A673 (cell line): ENCODE data around the gene ESM1. TPM values are rescaled to one million over a fixed set of nuclear protein-coding genes. Genes with fewer than 3 reads are reported as not detected.
"Not testable (repeated sequence)": the region's sequence is repeated elsewhere in the genome, so short reads cannot be mapped to it uniquely, and the experiment has no call there.

Source experiments
- BruUV-seq: library from RNA; stranded (reverse); fragments of 400-500 nt; replicated peaks from 2 replicates; lab custom pipeline; 2021; lab: Mats Ljungman, UMichigan
- CTCF ChIA-PET: fragments of 300-600 bp; sonication (Branson Sonifier 250); formaldehyde crosslinking; loops from one replicate; lab custom pipeline; 2022; ENCODE audit warnings: antibody characterized with exemption; lab: Charles Lee
- POLR2A ChIA-PET: fragments of 300-600 bp; sonication (Branson Sonifier 250); formaldehyde crosslinking; loops from one replicate; lab custom pipeline; 2022; ENCODE audit warnings: antibody characterized with exemption; ENCODE audit not compliant: low non-redundant PET; lab: Charles Lee
- DNase-seq: peaks from one replicate; pipeline ENCODE4 v3.0.0-alpha.2; 2015; ENCODE audit warnings: low spot score
- H3K27ac ChIP-seq: fragments of 200-600 bp; sonication (generic); 2 replicates; pipeline ENCODE4 v1.5.1; 2016; ENCODE audit warnings: mixed run types, low read depth, mild to moderate bottlenecking, mixed read lengths, antibody characterized with exemption, low read length; ENCODE audit not compliant: poor library complexity, severe bottlenecking
- H3K27me3 ChIP-seq: fragments of 200-600 bp; sonication (generic); replicated peaks from 2 replicates; pipeline ENCODE4 v1.6.1; 2017; ENCODE audit warnings: mixed run types, low read depth, mild to moderate bottlenecking, mixed read lengths, antibody characterized with exemption, low read length; ENCODE audit not compliant: insufficient read depth, poor library complexity
- H3K36me3 ChIP-seq: fragments of 200-600 bp; sonication (generic); 2 replicates; pipeline ENCODE4 v1.6.1; 2016; ENCODE audit warnings: mixed run types, mild to moderate bottlenecking, mixed read lengths, antibody characterized with exemption, low read length; ENCODE audit not compliant: insufficient read depth, poor library complexity, severe bottlenecking
- H3K4me1 ChIP-seq: fragments of 200-600 bp; sonication (generic); 2 replicates; pipeline ENCODE4 v1.6.1; 2017; ENCODE audit warnings: mixed run types, mild to moderate bottlenecking, mixed read lengths, antibody characterized with exemption, low read length; ENCODE audit not compliant: insufficient read depth, poor library complexity, severe bottlenecking
- H3K4me3 ChIP-seq: fragments of 200-600 bp; sonication (generic); 2 replicates; pipeline ENCODE4 v1.5.1; 2016; ENCODE audit warnings: low read depth, mixed run types, mild to moderate bottlenecking, mixed read lengths, low read length; ENCODE audit not compliant: poor library complexity, severe bottlenecking
- H3K9me3 ChIP-seq: fragments of 200-600 bp; sonication (generic); 2 replicates; pipeline ENCODE4 v1.6.1; 2016; ENCODE audit warnings: mixed run types, low read depth, mild to moderate bottlenecking, mixed read lengths, antibody characterized with exemption, low read length; ENCODE audit not compliant: poor library complexity, severe bottlenecking
- EZH2 ChIP-seq: fragments of 200-600 bp; sonication (generic); IDR thresholded peaks from 2 replicates; pipeline ENCODE4 v1.6.1; 2017; ENCODE audit warnings: borderline replicate concordance, low read depth, mild to moderate bottlenecking, mixed read lengths, antibody characterized with exemption, low read length; ENCODE audit not compliant: poor library complexity, severe bottlenecking
- intact Hi-C: fragments of 100-400 bp; cut with micrococcal nuclease; formaldehyde crosslinking; loops from one replicate; pipeline ENCODE4 v1.10.0; 2022; ENCODE audit not compliant: unreplicated experiment
- total RNA-seq: library from RNA; stranded (reverse); gene quantifications from 2 replicates; pipeline ENCODE4 v1.2.3, GENCODE V29; 2021
- TF ChIP-seq, protein P1 (sequence below): fragments of 300-800, 200-600 bp; sonication (generic); conservative IDR thresholded peaks from 2 replicates; pipeline ENCODE4 v1.5.1; 2017; ENCODE audit warnings: low read depth, mild to moderate bottlenecking, antibody characterized with exemption, low read length, moderate library complexity, mixed read lengths

The ESM1 gene
- total RNA-seq, 1 experiment from 2014 or later, result not detected

DNA sequence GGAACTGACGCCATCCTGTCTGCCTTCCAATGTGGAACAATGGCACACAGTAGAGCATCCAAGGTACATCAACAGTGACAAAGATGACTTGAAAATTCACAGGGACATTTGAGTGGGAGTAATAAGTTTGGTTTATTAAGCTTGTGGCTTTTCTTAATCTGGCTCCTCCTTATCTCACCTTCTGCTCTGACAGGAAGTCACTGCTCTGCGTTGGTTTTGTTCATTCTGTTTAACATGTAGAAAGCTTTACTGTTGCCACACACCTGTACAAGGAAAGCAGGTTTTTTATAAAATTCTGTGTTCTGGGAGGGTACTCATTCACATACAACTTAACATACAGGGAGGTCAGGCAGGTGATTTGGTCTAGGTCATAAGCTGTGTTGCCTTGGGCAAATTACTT lies 37.1 kb upstream of the ESM1 start:
- H3K27ac ChIP-seq, result no peak overlapping the region
- H3K4me1 ChIP-seq, result no peaks in the 10 kb centered on the region
- BruUV-seq, result no TSS peak
- ChIA-PET POLR2A (no interaction called here), CTCF (no interaction called here)
- no peaks in the 10 kb centered on the region for H3K9me3 ChIP-seq
- no peaks in the 10 kb centered on the region for H3K36me3 ChIP-seq
- no peak for DNase-seq
- intact Hi-C loops, result no loop called here
- H3K27me3 ChIP-seq, result peaks cover 7% of the 10 kb centered on the region
- TF ChIP-seq, protein P1, sequence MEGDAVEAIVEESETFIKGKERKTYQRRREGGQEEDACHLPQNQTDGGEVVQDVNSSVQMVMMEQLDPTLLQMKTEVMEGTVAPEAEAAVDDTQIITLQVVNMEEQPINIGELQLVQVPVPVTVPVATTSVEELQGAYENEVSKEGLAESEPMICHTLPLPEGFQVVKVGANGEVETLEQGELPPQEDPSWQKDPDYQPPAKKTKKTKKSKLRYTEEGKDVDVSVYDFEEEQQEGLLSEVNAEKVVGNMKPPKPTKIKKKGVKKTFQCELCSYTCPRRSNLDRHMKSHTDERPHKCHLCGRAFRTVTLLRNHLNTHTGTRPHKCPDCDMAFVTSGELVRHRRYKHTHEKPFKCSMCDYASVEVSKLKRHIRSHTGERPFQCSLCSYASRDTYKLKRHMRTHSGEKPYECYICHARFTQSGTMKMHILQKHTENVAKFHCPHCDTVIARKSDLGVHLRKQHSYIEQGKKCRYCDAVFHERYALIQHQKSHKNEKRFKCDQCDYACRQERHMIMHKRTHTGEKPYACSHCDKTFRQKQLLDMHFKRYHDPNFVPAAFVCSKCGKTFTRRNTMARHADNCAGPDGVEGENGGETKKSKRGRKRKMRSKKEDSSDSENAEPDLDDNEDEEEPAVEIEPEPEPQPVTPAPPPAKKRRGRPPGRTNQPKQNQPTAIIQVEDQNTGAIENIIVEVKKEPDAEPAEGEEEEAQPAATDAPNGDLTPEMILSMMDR, result no peak
- no peak for TF ChIP-seq EZH2
- no peak overlapping the region for H3K4me3 ChIP-seq

DNA sequence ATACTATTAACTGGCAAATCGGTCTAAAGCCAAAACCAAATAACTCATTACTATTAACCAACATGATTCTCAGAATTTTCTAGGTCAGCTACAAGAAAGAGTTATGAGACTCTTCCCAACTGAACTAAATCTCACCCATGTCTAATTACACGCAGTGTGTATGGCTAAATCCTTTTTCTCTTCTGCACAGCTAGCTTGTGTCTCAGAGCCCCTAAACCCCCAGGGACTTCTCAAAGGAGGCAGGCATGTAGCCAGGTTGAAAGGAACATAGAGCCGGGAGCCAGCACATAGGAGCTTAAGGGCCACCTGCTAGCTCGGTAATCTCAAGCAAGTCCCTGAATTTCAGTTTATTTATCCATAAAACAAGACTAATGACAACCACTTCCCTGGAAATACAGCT lies 36.4 kb upstream of the ESM1 start:
- Histone ChIP-seq H3K4me1 (no peaks in the 10 kb centered on the region), H3K27ac (no peak overlapping the region), H3K9me3 (no peaks in the 10 kb centered on the region), H3K36me3 (no peaks in the 10 kb centered on the region), H3K27me3 (peaks cover 7% of the 10 kb centered on the region), H3K4me3 (no peak overlapping the region)
- TF ChIP-seq, protein P1, result no peak
- no peak for TF ChIP-seq EZH2
- CTCF ChIA-PET, result no interaction called here
- intact Hi-C loops, result no loop called here
- POLR2A ChIA-PET, result no interaction called here
- no TSS peak for BruUV-seq
- peak; percentile 5 for DNase-seq

DNA sequence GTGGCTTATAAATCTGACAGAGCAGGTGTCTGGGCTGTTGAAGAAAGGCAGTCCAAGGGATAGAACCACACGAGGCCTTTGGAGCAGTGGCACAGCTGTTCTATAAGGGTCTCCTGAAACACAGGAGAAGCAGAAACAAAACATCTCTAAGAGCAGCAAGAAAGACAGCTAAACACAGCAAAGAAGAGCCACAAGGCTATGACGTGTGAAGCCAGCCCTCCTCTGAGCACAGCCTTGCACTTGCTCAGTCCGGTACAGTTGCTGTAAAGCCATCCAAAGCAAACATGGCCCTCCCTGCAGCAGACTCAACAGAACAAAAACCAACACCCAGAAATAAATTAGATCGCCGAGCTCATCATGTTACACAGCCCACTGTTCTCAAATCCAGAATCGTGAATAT lies 36.0 kb upstream of the ESM1 start:
- no peak overlapping the region for H3K27ac ChIP-seq
- DNase-seq, result no peak
- TF ChIP-seq, protein P1, result no peak
- TF ChIP-seq EZH2, result no peak
- H3K4me3 ChIP-seq, result no peak overlapping the region
- no peaks in the 10 kb centered on the region for H3K4me1 ChIP-seq
- H3K9me3 ChIP-seq, result no peaks in the 10 kb centered on the region
- BruUV-seq, result no TSS peak
- ChIA-PET CTCF (no interaction called here), POLR2A (no interaction called here)
- intact Hi-C loops, result no loop called here
- H3K27me3 ChIP-seq, result peaks cover 7% of the 10 kb centered on the region
- no peaks in the 10 kb centered on the region for H3K36me3 ChIP-seq

DNA sequence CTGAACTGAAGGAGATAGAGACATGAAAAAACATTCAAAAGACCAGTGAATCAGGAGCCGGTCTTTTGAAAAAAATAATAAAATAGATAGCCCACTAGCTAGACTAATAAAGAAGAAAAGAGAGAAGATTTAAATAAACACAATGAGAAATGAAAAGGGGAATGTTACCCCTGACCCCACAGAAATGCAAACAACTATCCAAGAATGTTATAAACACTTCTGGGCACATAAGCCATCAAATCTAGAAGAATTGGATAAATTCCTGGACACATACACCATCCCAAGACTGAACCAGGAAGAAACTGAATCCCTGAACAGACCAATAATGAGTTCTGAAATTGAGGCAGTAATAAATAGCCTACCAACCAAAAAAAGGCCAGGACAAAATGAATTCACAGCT lies 24.8 kb upstream of the ESM1 start:
- POLR2A ChIA-PET, BruUV-seq, H3K36me3 ChIP-seq, H3K9me3 ChIP-seq, H3K27ac ChIP-seq, H3K4me3 ChIP-seq, H3K27me3 ChIP-seq, H3K4me1 ChIP-seq, DNase-seq, CTCF ChIA-PET, intact Hi-C loops: not testable (repeated sequence)
